Stimulated activated CD4-positive, alpha-beta T cell treated with anti-CD3 and anti-CD28 coated beads, Interleukin-15, amount 100 ng/mL, for 48 hours (primary cell): Measurements from ENCODE around the gene PANX1.

ENCODE experiments used
- DNase-seq, 2 donors: peaks; one replicate each; pipeline ENCODE4 v3.0.0-alpha.2; 2020; ENCODE audit warnings: low read depth in 2 of 2

The PANX1 gene

GRCh38 chr11:94184846-94185245 is 56.2 kb downstream of the PANX1 start:
- no peak for DNase-seq

GRCh38 chr11:94185416-94186084 is 56.9 kb downstream of the PANX1 start:
- no peak for DNase-seq

- no peak for DNase-seq
Measured at GRCh38 chr11:94186342-94187203, 57.9 kb downstream of the PANX1 start.

GRCh38 chr11:94193288-94193687 is 64.6 kb downstream of the PANX1 start:
- DNase-seq = no peak

GRCh38 chr11:94194712-94195111 is 66.1 kb downstream of the PANX1 start:
- no peak for DNase-seq

GRCh38 chr11:94196363-94196762 is 67.7 kb downstream of the PANX1 start:
- no peak for DNase-seq

GRCh38 chr11:94198718-94199117 is 70.1 kb downstream of the PANX1 start:
- no peak for DNase-seq

- no peak for DNase-seq
Measured at GRCh38 chr11:94199136-94200130, 70.8 kb downstream of the PANX1 start.

GRCh38 chr11:94201004-94201465 is 72.4 kb downstream of the PANX1 start:
- DNase-seq = no peak

GRCh38 chr11:94203070-94203469 is 74.4 kb downstream of the PANX1 start:
- DNase-seq = no peak

- DNase-seq = no peak
Measured at GRCh38 chr11:94211261-94211830, 82.7 kb downstream of the PANX1 start.

GRCh38 chr11:94212898-94213297 is 84.3 kb downstream of the PANX1 start:
- no peak for DNase-seq

- DNase-seq = no peak
Measured at GRCh38 chr11:94217705-94218104, 89.1 kb downstream of the PANX1 start.

- DNase-seq = no peak
Measured at GRCh38 chr11:94218372-94218771, 89.7 kb downstream of the PANX1 start.

- DNase-seq = no peak
Measured at GRCh38 chr11:94219771-94220170, 91.1 kb downstream of the PANX1 start.

GRCh38 chr11:94224078-94224477 is 95.4 kb downstream of the PANX1 start:
- DNase-seq = no peak
